ENCODE data around the gene AOPEP. TPM values are rescaled to one million over a fixed set of nuclear protein-coding genes. Genes with fewer than 3 reads are reported as not detected.

Gene AOPEP
- total and polyA plus RNA-seq, 9 of the 15 experiments (the other 6 are each of a cell fraction or from before 2014, with no cell fraction given), result 4.5 to 19.3 (median 13.5) TPM

- CTCF ChIA-PET (ENCODE audit: low intra/inter-chr PET ratio), result no interaction called here
- ATAC-seq (no peak), FAIRE-seq (no peak), DNase-seq (ENCODE audit: extremely low read depth in 1 of 4, low spot score in 3 of 4) (no peak)
- in situ Hi-C loops (cut with MboI), result no loop called here
- H3K79me2 ChIP-seq (ENCODE audit: control insufficient read depth, insufficient read depth, low read length), result no peaks in the 10 kb centered on the region
- H3K9me3 ChIP-seq (replicated peaks; ENCODE audit: control insufficient read depth, insufficient read depth, low read depth, low read length), result no peaks in the 10 kb centered on the region
- TF ChIP-seq RBFOX2 (IDR thresholded peaks at IDR 0.05; ENCODE audit: low read depth, low read length) (no peak), SAFB (IDR thresholded peaks at IDR 0.05; ENCODE audit: borderline replicate concordance, low read depth, low read length) (no peak), ZKSCAN3 (CRISPR knock-in tag; IDR thresholded peaks at IDR 0.05) (no peak), UBTF (IDR thresholded peaks at IDR 0.05; ENCODE audit: borderline replicate concordance in 1 of 2, low read depth in 2 of 2, low read length in 2 of 2) (no peak), RFX1 (IDR thresholded peaks at IDR 0.05) (no peak), ARNT (IDR thresholded peaks at IDR 0.05) (no peak), ZNF316 (IDR thresholded peaks at IDR 0.05) (no peak), ELK1 (CRISPR knock-in tag; IDR thresholded peaks at IDR 0.05) (no peak), CEBPB (tag; IDR thresholded peaks at IDR 0.05) (no peak), MECOM (CRISPR knock-in tag; IDR thresholded peaks at IDR 0.05) (no peak), BDP1 (IDR thresholded peaks at IDR 0.05; ENCODE audit: insufficient read depth, insufficient read length) (no peak), SRSF3 (IDR thresholded peaks at IDR 0.05; ENCODE audit: insufficient read depth, low read length) (no peak), CGGBP1 (CRISPR knock-in tag; IDR thresholded peaks at IDR 0.05) (no peak)
- H3K4me1 ChIP-seq (replicated peaks in 1 of 2; ENCODE audit: control insufficient read depth in 2 of 2, insufficient read depth in 2 of 2, low read length in 2 of 2), result peaks cover 6 to 12% of the 10 kb centered on the region in 2 experiments; a peak in 4 of 5 replicates
- H3K9me1 ChIP-seq (ENCODE audit: control insufficient read depth, insufficient read depth, low read length), result no peaks in the 10 kb centered on the region
- no peak overlapping the region for H3K4me2 ChIP-seq (ENCODE audit: insufficient read depth, low read length)
- intact Hi-C loops (cut with micrococcal nuclease), result no loop called here
- POLR2A ChIA-PET, result interaction anchor here (0.6 kb wide), 1 partner anchor 8 kb away, joined by 3 read pairs; no protein-coding TSS in a partner anchor
- H3K27me3 ChIP-seq (ENCODE audit: control insufficient read depth in 2 of 2, insufficient read depth in 2 of 2, low read length in 2 of 2), result no peaks in the 10 kb centered on the region
- H2AFZ ChIP-seq (ENCODE audit: low read depth, low read length), result no peak overlapping the region
- H3K4me3 ChIP-seq, result no peak overlapping the region
- BruUV-seq (replicated peaks), result no TSS peak
- H4K20me1 ChIP-seq (replicated peaks; ENCODE audit: control insufficient read depth, insufficient read depth, low read length), result no peaks in the 10 kb centered on the region; the same call in none of the 2 replicates
- H3K9ac ChIP-seq (ENCODE audit: insufficient read depth in 1 of 2, low read depth in 2 of 2, low read length in 2 of 2), result no peak overlapping the region
- no peaks in the 10 kb centered on the region; the same call in 2 of the 3 replicates for H3K36me3 ChIP-seq (ENCODE audit: control insufficient read depth, insufficient read depth, low read length)
- 47% methylated on average over 10 of the region's 10 CpGs for WGBS (ENCODE audit: insufficient coverage, low coverage, missing lambda C conversion rate)
- H3K27ac ChIP-seq (ENCODE audit: extremely low read depth, low read depth, low read length), result no peak overlapping the region
Measured at GRCh38 chr9:94925751-94926430, 199.4 kb downstream of the AOPEP start.

Data from K562 (cell line).